ENCODE results near the gene KIF20B. TPM values are rescaled to one million over a fixed set of nuclear protein-coding genes. Genes with fewer than 3 reads are reported as not detected.

The KIF20B gene
- total RNA-seq, 1 experiment from 2014 or later, result 34.5 TPM

DNA sequence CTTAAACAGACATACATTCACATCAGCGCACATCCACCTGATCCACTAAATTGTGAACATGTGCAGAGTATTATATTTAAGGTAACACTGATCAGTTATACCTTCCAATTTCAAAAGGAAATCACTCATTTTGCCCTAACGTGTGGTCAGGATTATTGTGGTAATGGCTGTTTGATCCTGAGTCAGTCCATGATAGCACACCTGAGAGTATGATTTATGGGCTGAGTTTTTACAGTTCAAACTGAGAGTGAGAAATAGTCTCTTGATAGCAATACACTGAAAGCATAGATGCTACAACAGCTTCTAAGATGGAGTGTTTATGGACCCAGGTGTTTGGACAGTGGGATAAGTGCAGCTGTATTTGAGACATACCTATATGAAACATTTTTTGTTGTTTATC lies 96.7 kb downstream of the KIF20B start:
- Histone ChIP-seq H3K36me3 (ENCODE audit: low read depth) (no peaks in the 10 kb centered on the region), H4K20me1 (ENCODE audit: insufficient read depth) (no peaks in the 10 kb centered on the region), H3K27me3 (ENCODE audit: insufficient read depth, low read depth) (no peaks in the 10 kb centered on the region), H3K79me2 (ENCODE audit: low read depth) (no peaks in the 10 kb centered on the region), H3K9me2 (ENCODE audit: insufficient read depth) (no peaks in the 10 kb centered on the region), H2AFZ (no peak overlapping the region), H3K4me1 (replicated peaks; ENCODE audit: insufficient read depth) (no peaks in the 10 kb centered on the region), H3K4me2 (no peak overlapping the region), H3K9me3 (ENCODE audit: insufficient read depth, low read depth) (no peaks in the 10 kb centered on the region), H3K4me3 (no peak overlapping the region), H3F3A (ENCODE audit: insufficient read depth, low read depth) (no peaks in the 10 kb centered on the region), H3K27ac (no peak overlapping the region)
- intact Hi-C loops (cut with micrococcal nuclease; ENCODE audit: unreplicated experiment), result no loop called here
- TF ChIP-seq EZH2 (IDR thresholded peaks at IDR 0.05; ENCODE audit: low read depth) (no peak), CTCF (conservative IDR thresholded peaks at IDR 0.05) (no peak)
- CTCF ChIA-PET, result no interaction called here
- no TSS peak for BruUV-seq (replicated peaks)
- DNase-seq, result no peak
- POLR2A ChIA-PET (ENCODE audit: unreplicated experiment), result no interaction called here

DNA sequence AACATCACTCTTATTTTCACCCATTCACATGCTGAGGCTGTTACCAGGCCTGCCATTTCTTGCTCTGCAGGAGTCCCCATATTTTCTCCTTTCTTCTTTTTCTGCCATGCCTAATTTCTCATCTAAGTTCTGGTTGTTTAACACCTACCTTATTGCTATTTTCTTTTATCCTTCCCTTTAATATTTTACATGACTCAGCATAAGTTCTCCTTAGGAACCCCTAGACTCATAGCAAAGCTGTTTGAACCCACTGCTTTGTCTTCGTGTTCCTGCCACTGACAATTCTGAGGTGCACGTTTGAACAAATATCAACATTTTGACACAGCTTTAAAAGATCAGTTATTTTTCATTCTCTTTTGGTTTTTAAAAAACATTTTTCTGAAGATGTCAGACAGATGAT lies 98.2 kb downstream of the KIF20B start:
- Histone ChIP-seq H3K36me3 (ENCODE audit: low read depth) (no peaks in the 10 kb centered on the region), H3K27ac (no peak overlapping the region), H4K20me1 (ENCODE audit: insufficient read depth) (no peaks in the 10 kb centered on the region), H3K27me3 (ENCODE audit: insufficient read depth, low read depth) (no peaks in the 10 kb centered on the region), H2AFZ (no peak overlapping the region), H3K4me2 (no peak overlapping the region), H3K4me3 (no peak overlapping the region), H3F3A (ENCODE audit: insufficient read depth, low read depth) (no peaks in the 10 kb centered on the region), H3K9me3 (ENCODE audit: insufficient read depth, low read depth) (no peaks in the 10 kb centered on the region), H3K9me2 (ENCODE audit: insufficient read depth) (no peaks in the 10 kb centered on the region), H3K79me2 (ENCODE audit: low read depth) (no peaks in the 10 kb centered on the region), H3K4me1 (replicated peaks; ENCODE audit: insufficient read depth) (no peaks in the 10 kb centered on the region)
- intact Hi-C loops (cut with micrococcal nuclease; ENCODE audit: unreplicated experiment), result no loop called here
- DNase-seq, result no peak
- no peak for TF ChIP-seq CTCF (conservative IDR thresholded peaks at IDR 0.05)
- no peak for TF ChIP-seq EZH2 (IDR thresholded peaks at IDR 0.05; ENCODE audit: low read depth)
- BruUV-seq (replicated peaks), result no TSS peak
- ChIA-PET POLR2A (ENCODE audit: unreplicated experiment) (no interaction called here), CTCF (no interaction called here)

DNA sequence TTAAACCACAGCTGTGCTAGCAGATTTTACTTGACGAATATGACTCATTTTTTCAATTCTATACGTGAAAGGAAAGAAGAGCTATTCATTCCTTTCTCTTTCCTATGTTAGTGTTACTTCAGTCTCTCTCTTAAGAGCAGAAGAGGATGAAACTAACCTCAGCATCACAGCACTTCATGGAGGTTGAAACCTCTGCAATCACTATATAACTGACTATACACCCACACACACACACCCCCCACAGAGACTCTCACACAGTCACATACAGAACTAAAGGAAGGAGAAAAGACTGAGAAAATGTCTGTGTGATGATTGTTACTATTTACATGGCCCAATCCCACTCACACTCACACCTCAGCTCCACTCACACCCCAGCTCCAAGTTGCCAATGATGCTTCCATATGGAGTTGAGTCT lies 104.2 kb downstream of the KIF20B start:
- Histone ChIP-seq H3K79me2 (ENCODE audit: low read depth) (no peaks in the 10 kb centered on the region), H2AFZ (no peak overlapping the region), H3K27me3 (ENCODE audit: insufficient read depth, low read depth) (no peaks in the 10 kb centered on the region), H3K9me3 (ENCODE audit: insufficient read depth, low read depth) (no peaks in the 10 kb centered on the region), H3K9me2 (ENCODE audit: insufficient read depth) (no peaks in the 10 kb centered on the region), H3K4me2 (no peak overlapping the region), H4K20me1 (ENCODE audit: insufficient read depth) (no peaks in the 10 kb centered on the region), H3K36me3 (ENCODE audit: low read depth) (no peaks in the 10 kb centered on the region), H3K4me1 (replicated peaks; ENCODE audit: insufficient read depth) (no peaks in the 10 kb centered on the region), H3K4me3 (no peak overlapping the region), H3K27ac (no peak overlapping the region), H3F3A (ENCODE audit: insufficient read depth, low read depth) (no peaks in the 10 kb centered on the region)
- CTCF ChIA-PET, result interaction anchor here (0.6 kb wide), 1 partner anchor 330 kb away, joined by 5 read pairs; no protein-coding TSS in a partner anchor
- DNase-seq, result no peak
- TF ChIP-seq EZH2 (IDR thresholded peaks at IDR 0.05; ENCODE audit: low read depth), result no peak
- no peak for TF ChIP-seq CTCF (conservative IDR thresholded peaks at IDR 0.05)
- intact Hi-C loops (cut with micrococcal nuclease; ENCODE audit: unreplicated experiment), result no loop called here
- BruUV-seq (replicated peaks), result no TSS peak
- POLR2A ChIA-PET (ENCODE audit: unreplicated experiment), result interaction anchor here (0.6 kb wide), 1 partner anchor 194 kb away, joined by 5 read pairs; no protein-coding TSS in a partner anchor
